ENCODE data around the gene FBXO2. TPM values are rescaled to one million over a fixed set of nuclear protein-coding genes. Genes with fewer than 3 reads are reported as not detected.

FBXO2 gene
- total and polyA plus RNA-seq, 9 of the 15 experiments (the other 6 are each of a cell fraction or from before 2014, with no cell fraction given), result 0.04 to 1.9 (median 0.27) TPM

GRCh38 chr1:11682799-11683198, 28.6 kb upstream of the FBXO2 start (continued):
- TF ChIP-seq RNF219 (CRISPR knock-in tag; IDR thresholded peaks at IDR 0.05), result no peak
- TF ChIP-seq PKNOX1 (IDR thresholded peaks at IDR 0.05), result no peak
- TF ChIP-seq, protein P1, sequence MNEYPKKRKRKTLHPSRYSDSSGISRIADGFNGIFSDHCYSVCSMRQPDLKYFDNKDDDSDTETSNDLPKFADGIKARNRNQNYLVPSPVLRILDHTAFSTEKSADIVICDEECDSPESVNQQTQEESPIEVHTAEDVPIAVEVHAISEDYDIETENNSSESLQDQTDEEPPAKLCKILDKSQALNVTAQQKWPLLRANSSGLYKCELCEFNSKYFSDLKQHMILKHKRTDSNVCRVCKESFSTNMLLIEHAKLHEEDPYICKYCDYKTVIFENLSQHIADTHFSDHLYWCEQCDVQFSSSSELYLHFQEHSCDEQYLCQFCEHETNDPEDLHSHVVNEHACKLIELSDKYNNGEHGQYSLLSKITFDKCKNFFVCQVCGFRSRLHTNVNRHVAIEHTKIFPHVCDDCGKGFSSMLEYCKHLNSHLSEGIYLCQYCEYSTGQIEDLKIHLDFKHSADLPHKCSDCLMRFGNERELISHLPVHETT (CRISPR knock-in tag; conservative IDR thresholded peaks at IDR 0.05 in 1 of 2, IDR thresholded peaks at IDR 0.05 in 1 of 2), result no peak
- no peak for TF ChIP-seq GABPB2 (CRISPR knock-in tag; conservative IDR thresholded peaks at IDR 0.05)
- no peak for TF ChIP-seq ZNF695 (CRISPR knock-in tag; IDR thresholded peaks at IDR 0.05)
- TF ChIP-seq NCOR1 (IDR thresholded peaks at IDR 0.05), result no peak
- TF ChIP-seq HMG20A (CRISPR knock-in tag; conservative IDR thresholded peaks at IDR 0.05), result no peak

All from K562 (cell line).